ENCODE results near the gene RPAIN.

RPAIN gene, protein sequence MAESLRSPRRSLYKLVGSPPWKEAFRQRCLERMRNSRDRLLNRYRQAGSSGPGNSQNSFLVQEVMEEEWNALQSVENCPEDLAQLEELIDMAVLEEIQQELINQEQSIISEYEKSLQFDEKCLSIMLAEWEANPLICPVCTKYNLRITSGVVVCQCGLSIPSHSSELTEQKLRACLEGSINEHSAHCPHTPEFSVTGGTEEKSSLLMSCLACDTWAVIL

DNA sequence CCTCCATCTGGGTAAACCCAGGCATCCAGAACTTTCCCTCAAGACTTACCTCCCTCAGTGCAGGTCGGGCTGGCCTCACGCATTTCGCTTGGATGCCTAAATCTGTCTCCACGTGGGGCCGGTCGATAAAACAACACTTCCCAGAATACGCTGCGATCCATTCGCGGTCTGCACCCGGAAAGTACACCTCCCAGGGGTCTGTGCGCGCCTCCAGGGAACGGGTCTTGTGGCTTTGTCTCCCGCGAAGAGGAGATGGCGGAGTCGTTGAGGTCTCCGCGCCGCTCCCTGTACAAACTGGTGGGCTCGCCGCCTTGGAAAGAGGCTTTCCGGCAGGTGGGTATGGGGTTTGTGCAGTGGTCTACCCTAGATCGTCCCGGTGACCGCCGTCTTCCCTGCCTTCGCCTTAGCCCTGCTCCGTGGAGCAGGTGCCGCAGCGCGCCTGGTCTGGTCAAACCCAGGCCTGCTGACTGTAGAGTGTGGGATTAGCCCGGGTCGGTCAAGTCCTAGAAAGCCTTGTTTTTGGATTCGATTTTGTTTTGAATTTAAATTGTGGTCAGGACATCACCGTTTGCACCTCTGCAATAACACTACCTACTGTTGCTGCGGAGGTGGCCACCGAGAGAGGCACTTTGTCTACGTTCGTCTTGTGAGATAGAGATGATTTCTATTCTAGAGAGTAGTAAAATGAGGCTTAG, at the start of gene RPAIN:
RPAIN (plus strand) TSS at position 224 of the 695 bp plus-strand sequence; CDS start at position 253, 29 bp downstream.
- peak; percentile 89 for DNase-seq

DNA sequence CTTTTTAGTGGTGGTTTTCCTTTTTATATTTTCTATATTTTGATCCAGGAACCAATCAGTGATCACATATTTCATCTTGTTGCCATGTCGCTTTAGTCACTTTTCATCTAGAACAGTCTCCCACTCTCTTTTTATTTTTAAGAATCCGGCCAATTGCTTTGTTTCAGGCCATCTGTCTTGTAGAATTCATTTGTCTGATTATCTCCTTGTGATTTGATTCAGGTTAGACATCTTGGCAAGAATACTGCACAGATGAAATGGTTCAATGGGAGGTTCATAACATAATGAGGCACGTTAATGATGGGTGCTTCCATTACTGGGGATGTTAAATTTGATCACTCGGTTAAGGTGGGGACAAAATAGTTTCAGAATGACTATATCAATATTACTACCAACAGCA, 49.6 kb upstream of the RPAIN start:
- DNase-seq, result no peak

DNA sequence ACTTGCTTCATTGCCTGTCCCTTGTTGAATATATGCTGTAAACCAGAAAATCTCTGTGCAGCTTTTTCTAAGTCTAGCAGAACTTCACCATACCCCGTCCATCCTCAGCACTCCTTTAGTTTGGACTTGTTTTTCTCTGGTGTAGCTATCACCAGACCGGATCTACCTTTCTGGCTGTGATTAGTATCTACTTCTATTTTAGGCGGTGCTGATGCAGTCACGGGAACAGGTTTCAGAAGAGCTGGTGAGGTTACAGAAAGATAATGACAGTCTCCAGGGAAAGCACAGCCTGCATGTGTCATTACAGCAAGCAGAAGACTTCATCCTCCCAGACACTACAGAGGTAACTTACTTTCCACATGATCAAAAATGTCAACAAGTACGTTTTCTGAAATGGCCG, 46.9 kb upstream of the RPAIN start:
- DNase-seq, result no peak

DNA sequence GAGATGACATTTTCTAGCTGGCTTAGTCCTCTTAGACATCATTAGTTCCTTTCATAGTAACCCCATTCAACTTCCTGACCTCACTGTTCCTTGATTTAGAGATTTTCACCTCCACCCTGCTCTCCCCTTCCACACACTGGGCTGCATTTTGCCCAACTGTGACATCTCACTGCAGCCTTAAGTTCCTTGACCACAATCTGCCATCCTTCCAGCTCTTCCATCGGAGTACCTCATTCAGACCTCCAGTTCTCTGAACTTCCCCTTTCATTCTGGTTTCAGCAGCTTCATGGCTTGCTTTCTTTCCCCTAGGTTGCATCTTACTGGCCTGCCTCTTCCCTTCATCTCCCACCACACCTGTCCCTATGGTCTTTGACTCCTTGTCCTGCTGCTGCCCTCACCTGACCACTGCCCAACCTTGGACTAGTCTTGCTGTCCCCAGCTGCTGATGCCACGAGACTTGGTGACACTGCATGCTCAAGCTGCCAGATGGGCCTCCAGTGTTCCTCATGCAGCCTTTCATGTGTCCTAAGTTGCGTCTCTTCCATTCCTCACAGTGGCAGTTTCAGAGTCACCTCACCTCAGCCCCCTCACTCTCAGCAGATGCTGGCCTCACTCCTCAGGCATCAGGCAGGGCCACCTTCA, 41.3 kb upstream of the RPAIN start:
- DNase-seq, result no peak

DNA sequence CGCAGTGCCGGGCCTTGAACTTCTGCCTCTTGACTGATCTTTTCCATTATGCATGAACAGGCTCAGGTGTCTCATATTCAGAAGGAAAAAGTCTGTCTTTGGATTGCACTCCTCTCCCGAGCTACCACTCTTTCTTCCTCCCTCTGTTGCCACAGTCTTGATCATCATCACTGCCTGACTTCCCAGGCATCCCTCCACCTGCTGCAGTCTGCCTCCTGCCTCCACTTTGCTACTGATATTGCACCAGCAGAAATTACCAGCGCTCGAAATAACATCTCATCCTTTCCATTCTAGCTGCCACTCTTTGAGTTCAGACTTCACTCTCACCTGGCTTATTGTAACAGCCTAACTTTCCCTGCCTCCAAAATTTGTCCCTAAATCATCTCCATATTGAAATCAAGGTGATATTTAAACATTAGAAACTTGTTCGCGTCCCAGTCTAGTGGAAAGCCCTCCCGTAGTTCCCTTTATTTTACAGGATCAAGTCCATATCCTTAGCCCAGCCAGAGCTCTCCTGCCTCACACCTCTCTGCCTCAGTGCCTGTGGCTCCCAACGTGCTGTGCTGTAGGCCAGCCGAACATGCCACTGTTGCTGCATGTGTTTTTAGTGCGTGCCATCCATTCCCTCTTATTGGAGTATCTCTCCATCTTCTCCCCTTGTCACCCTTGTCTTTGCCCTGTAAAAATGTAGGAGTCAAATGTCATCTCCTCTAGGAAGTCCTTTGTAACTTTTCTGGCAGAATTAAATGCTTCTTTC, 40.5 kb upstream of the RPAIN start:
- no peak for DNase-seq

DNA sequence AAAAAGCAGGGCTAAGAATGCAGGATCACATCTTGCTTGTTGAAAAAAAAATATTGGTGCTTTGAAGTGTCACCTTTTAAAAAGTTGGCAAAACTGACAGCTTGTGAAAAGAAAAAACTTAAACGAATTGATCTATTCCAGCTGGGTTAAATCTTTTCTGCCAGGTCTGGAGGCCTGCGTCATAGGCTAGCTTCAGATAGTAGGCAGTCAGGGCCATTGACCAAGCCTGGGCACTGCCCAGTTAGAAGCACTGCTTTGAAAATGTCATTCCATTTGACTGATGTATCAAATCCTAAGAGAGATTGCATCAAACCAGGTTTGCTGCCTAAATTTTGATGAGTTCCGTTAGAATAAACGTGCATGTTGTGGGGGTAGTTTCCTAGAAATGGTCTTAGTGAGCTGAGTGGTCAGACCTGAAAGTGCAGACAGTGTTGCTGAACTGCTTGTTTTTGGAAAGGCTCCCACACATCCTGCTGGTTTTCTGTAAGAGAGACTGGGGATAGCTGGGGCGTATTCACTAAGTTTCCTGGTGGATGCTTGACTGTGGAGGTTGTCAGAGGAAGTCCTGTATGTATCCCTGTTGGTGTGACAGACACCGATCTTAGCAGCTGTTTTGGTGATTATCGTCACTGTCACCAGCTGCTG, 39.4 kb upstream of the RPAIN start:
- DNase-seq, result no peak

DNA sequence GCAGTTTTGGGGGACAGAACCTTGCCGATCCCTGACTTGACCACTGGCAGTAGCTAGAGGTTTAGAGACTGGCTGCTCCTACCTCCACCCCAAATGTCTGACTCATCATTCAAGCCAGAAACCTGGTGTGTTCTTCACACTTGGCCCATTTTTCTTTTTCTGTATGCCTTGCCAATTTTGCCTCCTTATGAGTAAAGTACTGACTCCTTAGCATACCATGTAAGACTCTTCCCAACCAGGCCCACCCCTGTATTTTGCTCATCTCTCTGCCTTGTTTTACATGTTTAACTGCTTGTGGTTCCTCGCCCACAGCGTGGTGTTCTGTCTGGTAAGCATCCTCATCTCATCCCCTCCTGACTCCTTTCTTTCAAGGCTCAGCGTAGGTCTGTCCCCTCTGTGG, 38.4 kb upstream of the RPAIN start:
- DNase-seq, result no peak

DNA sequence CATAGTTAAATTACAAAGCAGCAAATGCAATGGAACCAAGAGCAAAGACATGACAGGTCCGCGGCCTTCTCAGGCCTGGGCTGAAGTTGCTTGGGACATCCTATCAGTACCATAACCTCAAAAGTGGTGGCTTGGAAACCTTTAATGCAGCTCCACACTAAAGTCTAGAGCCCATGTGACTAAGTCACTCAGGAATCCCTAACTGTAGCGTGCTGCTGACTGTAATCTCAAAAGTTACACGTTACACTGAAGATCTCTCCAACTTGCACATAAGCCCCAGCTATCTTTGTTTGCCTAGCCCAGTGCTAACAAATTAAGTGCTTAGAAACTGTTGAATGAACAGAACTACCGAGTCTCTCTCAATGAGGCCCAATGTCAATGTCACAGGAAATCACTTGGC, 28.3 kb upstream of the RPAIN start:
- no peak for DNase-seq

DNA sequence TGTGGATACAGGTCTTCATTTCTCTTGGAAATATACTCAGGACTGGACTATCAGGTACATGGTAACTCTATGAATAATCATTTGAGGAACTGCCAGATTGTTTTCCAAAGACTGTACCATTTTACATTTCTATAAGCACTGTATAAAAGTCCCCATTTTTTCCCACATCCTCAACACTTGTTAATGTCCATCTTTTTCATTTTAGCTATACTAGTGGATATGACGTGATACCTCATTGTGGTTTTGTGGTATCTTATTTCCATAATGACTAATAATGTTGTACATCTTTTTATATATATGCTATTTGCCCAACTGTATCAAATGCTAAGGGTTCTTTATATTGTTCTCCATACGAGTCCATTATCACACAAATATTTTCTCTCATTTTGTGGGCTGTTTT, 23.4 kb upstream of the RPAIN start:
- DNase-seq, result no peak

DNA sequence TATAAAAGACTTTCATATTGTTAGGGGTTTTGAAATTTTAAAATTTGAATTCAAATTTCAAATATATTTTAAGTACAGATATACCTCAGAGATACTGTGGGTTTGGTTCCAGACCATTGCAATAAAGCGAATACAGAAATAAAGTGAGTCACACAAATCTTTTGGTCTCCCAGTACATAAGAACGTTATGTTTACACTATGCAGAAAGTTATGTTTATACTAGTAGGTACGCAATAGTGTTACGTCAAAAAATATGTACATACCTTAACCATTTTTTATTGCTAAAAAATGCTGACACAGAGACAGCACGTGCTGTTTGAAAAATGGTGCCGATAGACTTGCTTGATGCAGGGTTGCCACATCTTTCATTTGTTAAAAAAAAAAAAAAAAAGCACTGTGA, 20.2 kb upstream of the RPAIN start:
- no peak for DNase-seq

DNA sequence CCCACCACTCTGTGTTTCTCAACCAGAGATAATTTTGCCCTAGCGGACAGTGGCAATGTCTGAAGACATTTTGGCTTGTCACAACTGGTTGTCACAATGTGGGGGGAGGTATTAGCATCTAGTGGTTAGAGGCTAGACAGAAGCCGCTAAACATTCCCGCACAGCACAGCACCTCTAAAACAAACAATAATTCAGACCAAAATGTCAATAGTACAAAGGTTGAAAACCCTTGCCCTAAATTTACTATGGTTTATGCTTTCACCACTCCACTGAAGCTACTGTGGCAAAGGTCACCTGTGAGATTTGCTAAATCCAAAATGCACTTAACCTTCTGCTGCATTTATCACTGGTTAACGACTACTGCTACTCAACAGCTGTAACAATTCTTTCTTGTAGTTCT, 14.6 kb upstream of the RPAIN start:
- no peak for DNase-seq

DNA sequence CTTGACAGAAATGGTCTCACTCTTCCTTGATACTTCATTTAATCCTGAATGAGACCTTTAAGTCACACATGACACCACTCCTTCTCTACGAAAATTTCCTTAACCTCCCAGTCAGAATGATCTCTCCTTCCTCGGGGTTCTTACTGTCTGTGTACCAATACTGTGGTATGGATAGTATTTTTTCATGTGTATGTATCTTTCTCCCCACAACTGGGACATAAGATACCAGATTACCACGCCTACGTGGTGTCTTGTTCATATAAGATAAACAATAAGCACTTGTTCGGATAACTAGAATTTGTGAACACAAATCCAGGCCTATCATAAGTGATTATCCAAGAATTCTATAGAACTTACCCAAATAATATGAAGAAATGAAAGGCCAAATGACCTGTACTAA, 11.8 kb upstream of the RPAIN start:
- no peak for DNase-seq

DNA sequence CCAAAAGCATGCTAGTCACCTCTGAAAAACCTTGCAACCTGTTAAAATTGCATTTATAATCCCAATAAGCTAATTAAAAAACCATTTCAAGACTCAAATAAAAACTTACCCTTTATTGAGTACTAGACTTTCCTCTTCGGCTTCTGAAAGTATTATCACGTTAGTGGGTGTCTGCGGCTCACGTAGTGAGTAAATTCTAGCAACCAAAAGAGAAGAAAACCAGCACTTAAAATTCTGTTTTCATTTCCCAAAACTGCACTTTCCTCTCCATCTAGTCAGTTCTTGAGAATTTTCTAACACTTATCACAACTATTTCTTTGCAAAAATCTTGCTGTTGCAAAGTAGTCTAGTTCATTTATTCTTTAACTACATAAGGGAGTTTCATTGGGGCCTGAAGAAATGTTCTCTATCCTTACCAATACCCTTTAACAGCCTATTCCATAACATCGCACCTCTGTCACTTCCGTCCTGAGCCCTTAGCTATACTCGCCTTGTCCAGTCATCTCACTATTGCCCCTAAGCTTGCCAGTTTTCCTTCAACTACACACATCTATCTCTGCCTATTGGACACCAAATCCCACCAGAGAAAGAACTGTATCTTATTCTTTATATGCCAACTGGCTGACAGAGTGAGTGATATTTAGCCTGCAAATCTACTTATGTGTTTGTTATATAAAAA, 9.2 kb upstream of the RPAIN start:
- DNase-seq, result no peak

DNA sequence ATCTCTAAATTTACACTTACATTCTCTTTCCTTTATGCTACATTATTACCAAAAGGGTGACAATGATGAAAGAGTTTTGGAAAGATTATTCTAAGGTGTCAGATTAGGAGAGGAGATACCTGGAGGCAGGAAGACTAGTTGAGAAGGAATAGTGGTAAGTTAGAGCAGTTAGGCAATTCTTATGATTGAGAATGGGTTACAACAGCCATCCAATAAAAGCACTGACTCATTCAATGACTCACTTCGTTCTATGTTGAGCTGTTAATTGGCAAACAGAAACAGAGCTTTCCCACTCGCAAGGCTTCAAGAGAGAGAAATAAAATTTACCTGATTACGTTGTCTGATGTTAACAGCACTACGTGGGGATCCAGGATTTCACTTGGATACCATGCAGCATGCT, 6.3 kb upstream of the RPAIN start:
- DNase-seq, result no peak

DNA sequence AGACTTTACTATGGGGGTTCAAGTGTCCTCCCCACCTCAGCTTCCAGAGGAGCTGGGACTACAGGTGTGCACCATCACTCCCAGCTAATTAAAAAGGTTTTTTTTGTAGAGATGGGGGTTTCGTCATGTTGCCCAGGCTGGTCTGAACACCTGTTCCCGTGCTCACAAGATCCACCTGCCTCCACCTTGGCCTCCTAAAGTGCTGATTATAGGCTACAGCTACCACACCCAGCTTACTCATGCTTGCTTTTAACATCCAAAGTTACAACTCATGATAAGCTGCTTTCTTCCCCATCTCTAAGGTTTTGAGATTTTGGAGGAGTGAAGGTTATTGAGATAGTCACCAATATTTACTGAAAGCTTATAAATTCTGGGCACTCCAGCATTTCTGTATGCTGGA, 3.1 kb upstream of the RPAIN start:
- no peak for DNase-seq

DNA sequence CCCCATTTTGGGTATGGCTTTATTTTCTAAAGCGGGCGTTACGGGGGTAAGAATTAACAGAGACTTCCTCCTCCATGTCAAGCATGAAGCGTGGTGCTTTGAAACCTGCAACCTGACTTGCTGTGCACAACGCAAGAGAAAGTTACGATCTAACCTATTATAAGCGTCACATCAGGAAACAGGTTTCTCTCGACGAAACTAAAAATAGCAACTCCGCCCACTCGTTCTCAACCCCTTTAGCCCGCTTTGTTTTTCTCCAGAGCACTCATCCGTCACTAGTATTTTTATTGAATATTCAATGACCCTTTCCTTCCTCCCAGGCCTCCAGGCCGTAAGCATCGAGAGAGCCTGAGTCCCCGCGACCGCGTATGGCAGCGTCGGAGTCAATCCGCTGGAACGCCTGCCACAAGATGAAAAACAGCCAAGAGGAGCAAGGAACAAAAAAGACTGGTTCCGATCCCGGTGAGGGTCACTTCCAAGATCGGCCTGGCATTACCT, 1.1 kb upstream of the RPAIN start:
- DNase-seq, result peak; percentile 73

DNA sequence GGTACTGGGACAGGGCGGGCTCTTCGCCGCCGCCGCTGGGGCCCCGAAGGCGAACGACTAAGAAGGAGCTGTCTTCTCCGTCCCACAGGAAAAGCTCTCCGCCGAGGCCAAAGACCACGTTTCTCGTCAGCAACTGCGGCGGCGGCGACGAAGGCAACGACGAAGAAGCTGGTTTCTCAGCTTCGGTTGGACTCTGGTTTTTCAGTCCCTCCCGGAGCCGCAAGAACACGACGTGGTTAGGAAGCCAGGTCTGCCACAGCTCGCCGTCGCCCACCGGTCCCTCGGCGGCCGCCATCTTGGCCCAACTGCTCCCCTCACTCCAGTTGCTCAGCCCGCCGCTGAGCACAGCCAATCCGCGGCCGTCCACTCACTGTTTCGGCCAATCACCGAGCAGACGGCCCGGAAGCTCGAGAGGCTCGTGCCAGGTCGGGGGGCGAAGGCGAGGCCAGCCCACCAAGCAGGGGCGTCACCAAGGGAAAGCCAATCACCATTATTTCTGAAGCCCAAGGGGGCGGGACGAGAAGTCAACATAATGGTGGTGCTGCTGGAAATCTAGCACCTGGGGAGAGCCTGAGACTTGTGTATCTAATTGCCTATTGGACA, 525 bp upstream of the RPAIN start, which contains the start of gene NUP88:
NUP88 (minus strand) TSS at position 307 of the 603 bp plus-strand sequence; CDS start at position 295, 12 bp downstream.
- peak; percentile 97 for DNase-seq

DNA sequence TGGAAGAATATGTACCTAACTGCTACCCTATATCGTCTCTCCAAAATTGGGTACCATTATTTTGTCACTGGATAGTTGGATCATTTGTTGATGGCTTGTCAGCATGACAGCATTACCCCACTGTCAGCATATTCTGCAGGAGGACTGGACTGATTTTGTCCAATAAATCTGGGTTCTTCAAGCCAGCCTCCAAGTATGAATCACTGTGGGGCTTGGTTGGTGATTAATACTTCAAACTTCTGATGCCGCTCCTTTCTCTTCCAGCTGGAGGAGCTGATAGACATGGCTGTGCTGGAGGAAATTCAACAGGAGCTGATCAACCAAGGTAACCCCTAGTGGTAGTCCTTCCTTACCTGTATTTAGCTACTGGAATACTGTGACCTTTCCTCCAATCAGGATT, 2.5 kb downstream of the RPAIN start:
- DNase-seq, result no peak

DNA sequence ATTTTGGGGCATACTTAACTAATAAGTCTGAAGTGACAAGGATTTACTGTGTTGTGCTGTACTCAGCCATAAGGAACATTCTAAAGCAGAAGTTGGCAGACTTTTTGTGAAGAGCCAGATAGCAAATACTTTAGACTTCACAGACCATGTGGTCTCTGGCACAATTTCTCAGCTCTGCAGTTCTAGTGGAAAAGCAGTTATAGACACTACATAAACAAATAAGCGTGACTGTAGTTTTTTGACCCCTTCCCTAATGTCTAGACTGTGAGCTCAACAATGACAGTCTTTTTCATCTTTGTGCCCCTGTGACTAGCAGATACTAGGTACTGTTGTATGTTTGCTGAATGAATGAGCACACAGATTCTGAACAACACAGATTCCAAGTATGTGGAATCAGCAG, 4.9 kb downstream of the RPAIN start:
- no peak for DNase-seq

DNA sequence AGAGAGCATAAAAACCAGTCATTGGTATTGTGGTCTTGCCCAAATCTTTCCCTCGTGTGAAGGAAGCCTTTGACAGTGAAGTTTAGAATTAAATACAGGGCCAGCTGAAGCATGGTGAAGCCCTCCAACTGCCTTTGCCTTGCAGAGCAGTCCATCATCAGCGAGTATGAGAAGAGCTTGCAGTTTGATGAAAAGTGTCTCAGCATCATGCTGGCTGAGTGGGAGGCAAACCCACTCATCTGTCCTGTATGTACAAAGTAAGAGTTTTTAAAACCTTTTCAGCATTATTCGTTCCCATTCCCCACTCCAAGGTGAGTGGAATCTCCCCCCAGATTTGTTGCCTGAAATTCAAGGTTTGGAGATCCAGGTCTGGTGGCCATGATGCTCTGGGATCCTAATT, 5.8 kb downstream of the RPAIN start:
- DNase-seq, result no peak

DNA sequence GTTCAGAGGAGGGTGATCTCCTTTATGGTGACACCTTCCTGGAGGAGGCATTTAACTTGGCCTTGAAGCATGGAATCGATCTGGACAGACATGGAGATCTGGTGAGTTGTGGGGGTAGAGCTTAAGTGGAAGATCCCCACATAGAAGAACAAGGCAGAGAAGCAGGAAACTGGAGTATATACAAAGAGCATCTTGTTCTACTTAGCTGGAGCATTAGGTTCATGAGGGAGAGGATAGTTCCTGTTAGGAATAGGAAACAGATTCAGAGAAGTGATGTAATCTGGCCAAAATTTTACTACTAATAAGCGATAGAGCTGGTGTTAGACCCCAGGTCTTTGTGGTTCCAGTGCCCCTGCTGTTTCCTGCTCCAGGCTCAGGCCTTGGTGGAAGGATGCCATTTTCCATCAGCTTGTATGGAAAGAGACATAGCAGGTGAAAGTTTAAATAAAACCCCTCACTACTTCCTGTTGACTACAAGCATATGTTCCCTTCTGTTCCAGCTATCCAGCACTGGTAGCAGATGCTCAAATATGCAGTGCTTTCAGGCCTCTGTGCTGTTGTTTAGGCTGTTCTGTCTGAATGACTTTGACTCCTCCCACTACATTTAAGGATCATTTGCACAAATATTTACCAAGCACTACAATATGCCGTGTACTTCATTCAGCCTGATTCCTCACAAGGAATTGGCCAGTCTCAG, 9.4 kb downstream of the RPAIN start:
- DNase-seq, result no peak

Data from activated naive CD4-positive, alpha-beta T cell treated with Interleukin-2 at 50 U/mL for 16 hours (primary cell).